A673 (cell line): ENCODE data around the gene IL1RAPL2. TPM values are rescaled to one million over a fixed set of nuclear protein-coding genes. Genes with fewer than 3 reads are reported as not detected.

ENCODE experiments used
- BruUV-seq: library from RNA; stranded (reverse); fragments of 400-500 nt; replicated peaks from 2 replicates; lab custom pipeline; 2021; lab: Mats Ljungman, UMichigan
- CTCF ChIA-PET: fragments of 300-600 bp; sonication (Branson Sonifier 250); formaldehyde crosslinking; loops from one replicate; lab custom pipeline; 2022; ENCODE audit warnings: antibody characterized with exemption; lab: Charles Lee
- POLR2A ChIA-PET: fragments of 300-600 bp; sonication (Branson Sonifier 250); formaldehyde crosslinking; loops from one replicate; lab custom pipeline; 2022; ENCODE audit warnings: antibody characterized with exemption; ENCODE audit not compliant: low non-redundant PET; lab: Charles Lee
- DNase-seq: peaks from one replicate; pipeline ENCODE4 v3.0.0-alpha.2; 2015; ENCODE audit warnings: low spot score
- H3K27ac ChIP-seq: fragments of 200-600 bp; sonication (generic); 2 replicates; pipeline ENCODE4 v1.5.1; 2016; ENCODE audit warnings: mixed run types, low read depth, mild to moderate bottlenecking, mixed read lengths, antibody characterized with exemption, low read length; ENCODE audit not compliant: poor library complexity, severe bottlenecking
- H3K27me3 ChIP-seq: fragments of 200-600 bp; sonication (generic); replicated peaks from 2 replicates; pipeline ENCODE4 v1.6.1; 2017; ENCODE audit warnings: mixed run types, low read depth, mild to moderate bottlenecking, mixed read lengths, antibody characterized with exemption, low read length; ENCODE audit not compliant: insufficient read depth, poor library complexity
- H3K36me3 ChIP-seq: fragments of 200-600 bp; sonication (generic); 2 replicates; pipeline ENCODE4 v1.6.1; 2016; ENCODE audit warnings: mixed run types, mild to moderate bottlenecking, mixed read lengths, antibody characterized with exemption, low read length; ENCODE audit not compliant: insufficient read depth, poor library complexity, severe bottlenecking
- H3K4me1 ChIP-seq: fragments of 200-600 bp; sonication (generic); 2 replicates; pipeline ENCODE4 v1.6.1; 2017; ENCODE audit warnings: mixed run types, mild to moderate bottlenecking, mixed read lengths, antibody characterized with exemption, low read length; ENCODE audit not compliant: insufficient read depth, poor library complexity, severe bottlenecking
- H3K4me3 ChIP-seq: fragments of 200-600 bp; sonication (generic); 2 replicates; pipeline ENCODE4 v1.5.1; 2016; ENCODE audit warnings: low read depth, mixed run types, mild to moderate bottlenecking, mixed read lengths, low read length; ENCODE audit not compliant: poor library complexity, severe bottlenecking
- H3K9me3 ChIP-seq: fragments of 200-600 bp; sonication (generic); 2 replicates; pipeline ENCODE4 v1.6.1; 2016; ENCODE audit warnings: mixed run types, low read depth, mild to moderate bottlenecking, mixed read lengths, antibody characterized with exemption, low read length; ENCODE audit not compliant: poor library complexity, severe bottlenecking
- CTCF ChIP-seq: fragments of 300-800, 200-600 bp; sonication (generic); conservative IDR thresholded peaks from 2 replicates; pipeline ENCODE4 v1.5.1; 2017; ENCODE audit warnings: low read depth, mild to moderate bottlenecking, antibody characterized with exemption, low read length, moderate library complexity, mixed read lengths
- EZH2 ChIP-seq: fragments of 200-600 bp; sonication (generic); IDR thresholded peaks from 2 replicates; pipeline ENCODE4 v1.6.1; 2017; ENCODE audit warnings: borderline replicate concordance, low read depth, mild to moderate bottlenecking, mixed read lengths, antibody characterized with exemption, low read length; ENCODE audit not compliant: poor library complexity, severe bottlenecking
- intact Hi-C: fragments of 100-400 bp; cut with micrococcal nuclease; formaldehyde crosslinking; loops from one replicate; pipeline ENCODE4 v1.10.0; 2022; ENCODE audit not compliant: unreplicated experiment
- total RNA-seq: library from RNA; stranded (reverse); gene quantifications from 2 replicates; pipeline ENCODE4 v1.2.3, GENCODE V29; 2021

The IL1RAPL2 gene
- total RNA-seq, 1 experiment from 2014 or later, result not detected

GRCh38 chrX:105221374-105221773 is 655.4 kb downstream of the IL1RAPL2 start:
- DNase-seq, result no peak
- ChIA-PET POLR2A (no interaction called here), CTCF (no interaction called here)
- intact Hi-C loops, result no loop called here
- TF ChIP-seq CTCF (no peak), EZH2 (no peak)
- no peak overlapping the region for H3K4me3 ChIP-seq
- no peak overlapping the region for H3K27ac ChIP-seq
- H3K4me1 ChIP-seq, result no peaks in the 10 kb centered on the region
- BruUV-seq, result no TSS peak
- H3K36me3 ChIP-seq, result no peaks in the 10 kb centered on the region
- peaks cover 8% of the 10 kb centered on the region for H3K27me3 ChIP-seq
- H3K9me3 ChIP-seq, result no peaks in the 10 kb centered on the region

GRCh38 chrX:105226499-105226898 is 660.5 kb downstream of the IL1RAPL2 start:
- H3K4me3 ChIP-seq, result no peak overlapping the region
- intact Hi-C loops, result no loop called here
- no peaks in the 10 kb centered on the region for H3K9me3 ChIP-seq
- DNase-seq, result no peak
- H3K27me3 ChIP-seq, result peaks cover 8% of the 10 kb centered on the region
- no peaks in the 10 kb centered on the region for H3K36me3 ChIP-seq
- ChIA-PET POLR2A (no interaction called here), CTCF (no interaction called here)
- no peak overlapping the region for H3K27ac ChIP-seq
- H3K4me1 ChIP-seq, result no peaks in the 10 kb centered on the region
- TF ChIP-seq CTCF (no peak), EZH2 (no peak)
- no TSS peak for BruUV-seq

- POLR2A ChIA-PET, result no interaction called here
- Histone ChIP-seq H3K27me3 (peaks cover 6% of the 10 kb centered on the region), H3K9me3 (no peaks in the 10 kb centered on the region), H3K4me1 (no peaks in the 10 kb centered on the region), H3K36me3 (no peaks in the 10 kb centered on the region), H3K27ac (no peak overlapping the region), H3K4me3 (no peak overlapping the region)
- no TSS peak for BruUV-seq
- DNase-seq, result no peak
- intact Hi-C loops, result no loop called here
- TF ChIP-seq CTCF (no peak), EZH2 (no peak)
- CTCF ChIA-PET, result no interaction called here
Measured at GRCh38 chrX:105228602-105229001, 662.6 kb downstream of the IL1RAPL2 start.
